CD4-positive, alpha-beta T cell treated with Interferon gamma for 1 hour (primary cell): ENCODE measurements around the gene EXOC2.
"Not testable (repeated sequence)": the region's sequence is repeated elsewhere in the genome, so short reads cannot be mapped to it uniquely, and the experiment has no call there.

Experiments used
- DNase-seq: peaks from one replicate; pipeline ENCODE4 v3.0.0-alpha.2; 2020

Gene EXOC2

GRCh38 chr6:582370-582769 is 110.6 kb downstream of the EXOC2 start:
- DNase-seq = no peak

DNA sequence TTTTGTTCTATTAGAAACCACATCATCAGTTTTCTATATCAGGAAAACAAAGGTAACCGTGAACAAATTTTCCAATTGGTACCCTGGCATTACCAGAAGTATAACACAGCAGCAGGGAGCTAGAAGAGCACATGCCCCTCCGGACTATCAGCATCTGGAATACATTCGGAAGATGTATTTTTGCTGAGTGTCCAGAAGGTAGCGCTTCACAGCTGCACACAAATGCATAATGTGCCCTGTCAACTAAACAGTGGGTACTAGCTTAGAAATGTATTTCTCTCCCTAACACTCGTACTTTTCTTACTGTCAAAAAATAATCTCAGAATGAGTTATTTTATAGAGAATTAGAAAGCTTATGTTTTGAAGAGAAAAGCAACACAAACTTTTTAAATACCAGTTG is 113.6 kb downstream of the EXOC2 start:
- DNase-seq = no peak

GRCh38 chr6:572596-573265 is 120.2 kb downstream of the EXOC2 start:
- DNase-seq = no peak

DNA sequence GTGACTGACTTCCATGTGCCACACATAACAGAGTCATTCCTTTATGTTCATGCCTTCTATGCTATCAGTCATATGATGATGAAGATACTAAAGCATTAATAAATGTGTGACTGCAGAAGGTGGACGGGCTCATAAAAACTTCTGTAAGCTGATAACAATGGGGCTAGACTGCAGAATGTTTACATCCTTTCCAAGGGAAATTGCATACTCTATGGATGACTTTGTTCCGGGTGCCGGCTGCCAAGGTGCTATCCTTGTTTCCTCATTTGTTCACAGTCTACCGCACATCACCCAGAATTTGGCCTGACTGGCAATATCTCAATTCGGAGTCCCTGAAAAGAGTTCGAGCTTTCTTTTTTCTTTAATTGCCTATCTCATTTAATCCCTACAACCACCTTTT is 121.0 kb downstream of the EXOC2 start:
- DNase-seq = no peak

DNA sequence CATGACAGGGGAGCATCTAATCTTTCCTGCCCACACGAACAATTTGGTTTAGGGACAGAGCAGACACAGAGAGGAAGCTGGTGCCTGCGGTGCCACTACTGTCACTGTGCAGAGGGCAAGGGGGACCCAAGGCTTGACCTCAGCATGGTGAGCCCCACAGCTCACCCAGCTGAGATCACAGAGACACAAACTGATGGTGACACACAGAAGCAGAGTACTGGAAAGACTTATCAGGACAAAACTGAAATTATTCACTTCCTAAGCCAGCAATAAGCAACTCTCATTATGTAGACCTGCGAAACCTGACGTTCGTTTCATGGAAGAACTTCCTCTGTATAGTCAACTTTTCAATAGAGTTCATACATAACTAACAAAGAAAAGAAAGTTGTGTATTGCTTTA is 122.1 kb downstream of the EXOC2 start:
- DNase-seq = no peak

DNA sequence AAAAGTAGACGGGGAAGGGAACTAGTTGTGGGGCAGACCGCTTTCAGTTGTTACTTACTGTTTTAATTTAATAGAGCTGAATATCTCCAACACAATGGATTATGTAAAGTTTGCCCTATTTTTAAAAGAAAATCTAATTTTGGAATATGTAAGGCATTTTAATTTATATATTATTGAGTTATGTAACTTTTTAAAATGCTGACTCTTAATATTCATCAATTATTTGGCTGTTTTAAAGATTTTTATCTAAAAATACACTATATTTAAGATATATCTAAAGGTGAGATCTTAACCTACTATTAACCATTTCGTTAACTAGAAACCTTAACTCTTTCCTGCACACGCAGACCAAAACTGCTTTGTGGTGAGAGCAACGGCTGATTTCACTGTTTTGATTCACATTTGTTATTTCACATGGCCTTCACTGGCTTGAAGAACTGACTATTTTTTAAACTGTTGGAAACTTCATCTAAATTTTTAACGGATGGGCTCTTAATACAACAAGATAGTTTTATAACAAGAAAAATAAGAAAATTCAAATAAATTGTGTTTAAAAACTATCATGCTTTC is 123.9 kb downstream of the EXOC2 start:
- DNase-seq = no peak

GRCh38 chr6:568085-568484 is 124.9 kb downstream of the EXOC2 start:
- no peak for DNase-seq

DNA sequence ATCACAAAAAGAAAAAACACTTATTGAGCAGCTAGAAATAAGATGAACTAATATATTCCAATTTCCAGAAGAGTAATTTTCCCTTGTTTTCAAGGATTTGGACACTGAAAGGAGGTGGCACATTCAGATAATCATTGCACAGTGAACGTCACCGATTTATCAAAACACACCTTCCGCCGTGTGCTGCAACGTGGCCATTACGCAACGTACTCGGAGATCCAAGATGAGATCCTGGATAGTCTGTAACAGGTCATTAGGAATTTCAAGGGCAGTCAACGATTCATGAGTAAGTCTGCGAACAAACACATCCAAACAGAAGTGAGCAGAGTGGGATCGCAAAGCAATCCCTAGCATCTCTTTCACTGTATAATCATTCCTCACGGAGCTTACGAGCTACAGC is 129.1 kb downstream of the EXOC2 start:
- DNase-seq = no peak

GRCh38 chr6:562052-562676 is 130.8 kb downstream of the EXOC2 start:
- DNase-seq = no peak

- DNase-seq = not testable (repeated sequence)
These were observed 131.6 kb downstream of the EXOC2 start for GRCh38 chr6:561335-561734.

- no peak for DNase-seq
These were observed 134.0 kb downstream of the EXOC2 start for GRCh38 chr6:558959-559358.

GRCh38 chr6:558089-558488 is 134.8 kb downstream of the EXOC2 start:
- DNase-seq = no peak

DNA sequence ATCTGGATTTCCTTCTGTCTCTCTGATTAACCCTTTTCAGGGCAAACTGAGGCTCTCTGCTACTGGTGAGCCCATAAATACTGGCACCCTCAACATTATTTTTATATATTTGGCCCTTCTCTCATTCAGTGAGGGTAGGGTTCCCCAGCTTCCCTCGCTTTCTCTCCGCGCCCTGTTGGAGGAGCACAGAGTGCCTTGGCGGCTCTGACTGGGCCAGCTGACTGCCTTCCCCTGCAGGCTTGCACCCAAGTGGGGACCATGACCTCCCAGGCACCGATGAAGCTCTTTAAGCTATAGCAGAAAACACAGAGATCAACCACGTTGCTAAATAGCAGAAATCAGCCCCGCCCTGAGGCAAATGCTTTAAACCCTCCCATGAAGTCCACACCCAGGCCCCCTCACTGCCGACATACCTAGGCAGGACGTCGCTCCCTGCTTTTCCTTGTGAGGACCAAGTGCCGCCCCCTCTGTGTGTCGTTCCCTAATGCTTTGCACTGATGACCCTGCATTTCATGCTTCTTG is 141.0 kb downstream of the EXOC2 start:
- no peak for DNase-seq

DNA sequence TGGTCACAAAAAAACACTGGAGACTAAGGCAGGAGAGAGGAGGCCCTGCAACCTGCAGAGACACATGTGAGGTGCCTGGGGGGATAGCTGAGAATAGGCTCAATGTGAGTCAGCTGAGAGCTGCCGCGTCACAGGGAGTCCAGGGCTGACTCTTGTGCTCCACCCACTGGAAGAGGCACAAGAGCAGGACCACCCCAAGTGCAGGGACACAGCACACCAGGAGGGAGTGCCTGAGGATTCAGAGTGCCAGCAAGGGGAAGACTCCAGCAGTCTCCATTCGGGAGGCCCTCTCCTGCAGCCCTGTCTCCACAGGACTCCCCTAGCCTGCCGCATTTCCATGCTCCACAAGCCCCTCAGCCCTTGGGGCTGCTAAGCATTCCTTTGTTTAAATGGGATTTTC is 141.5 kb downstream of the EXOC2 start:
- peak; percentile 4 for DNase-seq

- no peak for DNase-seq
These were observed 143.0 kb downstream of the EXOC2 start for GRCh38 chr6:549906-550305.

GRCh38 chr6:548517-548916 is 144.4 kb downstream of the EXOC2 start:
- no peak for DNase-seq

- no peak for DNase-seq
These were observed 144.8 kb downstream of the EXOC2 start for GRCh38 chr6:548091-548490.

DNA sequence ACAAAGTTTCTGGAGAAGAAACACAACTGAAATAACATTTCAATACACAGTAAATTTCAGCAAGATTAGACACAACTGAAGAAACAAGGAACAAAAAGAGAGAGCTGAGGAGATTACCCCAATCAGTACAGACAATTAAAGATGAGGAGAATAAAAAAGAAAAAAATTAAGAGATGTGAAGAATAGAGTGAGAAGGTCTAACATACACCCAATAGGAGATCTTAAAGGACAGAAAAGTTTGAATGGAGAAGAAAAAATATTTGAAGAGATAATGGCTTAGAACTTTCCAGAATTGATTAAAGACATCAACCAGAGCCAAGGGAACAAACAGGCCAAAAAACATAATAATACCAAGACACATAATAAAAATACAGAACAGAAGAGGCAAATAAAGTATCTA is 152.4 kb downstream of the EXOC2 start:
- DNase-seq = no peak

DNA sequence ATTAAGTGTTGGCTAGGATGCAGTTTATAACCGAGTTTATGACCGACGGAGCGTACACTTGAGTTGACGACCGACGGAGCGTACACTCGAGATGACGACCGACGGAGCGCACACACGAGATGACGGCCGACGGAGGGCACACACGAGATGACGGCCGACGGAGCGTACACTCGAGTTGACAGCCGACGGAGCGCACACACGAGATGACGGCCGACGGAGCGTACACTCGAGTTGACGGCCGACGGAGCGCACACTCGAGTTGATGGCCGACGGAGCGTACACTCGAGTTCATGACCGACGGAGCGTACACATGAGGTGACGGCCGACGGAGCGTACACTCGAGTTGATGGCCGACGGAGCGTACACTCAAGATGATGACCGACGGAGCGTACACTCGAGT is 155.8 kb downstream of the EXOC2 start:
- DNase-seq = no peak

GRCh38 chr6:530425-530824 is 162.5 kb downstream of the EXOC2 start:
- DNase-seq = no peak

DNA sequence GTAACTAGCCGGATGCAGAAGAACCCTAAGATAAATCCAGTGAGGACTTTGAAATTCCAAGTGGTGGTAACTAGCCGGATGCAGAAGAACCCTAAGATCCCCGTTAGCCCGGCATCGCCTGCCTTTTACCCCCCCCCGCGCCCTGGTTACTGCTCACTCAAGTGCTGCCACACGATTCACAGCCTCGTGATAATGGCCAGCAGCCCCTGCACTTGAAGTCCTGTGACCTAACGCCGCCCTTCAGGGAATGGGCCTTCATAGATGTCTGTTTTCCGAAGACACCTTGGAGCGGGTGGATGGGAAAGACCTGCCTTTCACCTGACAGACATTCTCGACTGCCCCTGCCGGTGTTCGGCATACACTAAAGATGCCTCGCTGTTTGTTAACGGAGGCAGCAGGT is 163.9 kb downstream of the EXOC2 start:
- DNase-seq = no peak

DNA sequence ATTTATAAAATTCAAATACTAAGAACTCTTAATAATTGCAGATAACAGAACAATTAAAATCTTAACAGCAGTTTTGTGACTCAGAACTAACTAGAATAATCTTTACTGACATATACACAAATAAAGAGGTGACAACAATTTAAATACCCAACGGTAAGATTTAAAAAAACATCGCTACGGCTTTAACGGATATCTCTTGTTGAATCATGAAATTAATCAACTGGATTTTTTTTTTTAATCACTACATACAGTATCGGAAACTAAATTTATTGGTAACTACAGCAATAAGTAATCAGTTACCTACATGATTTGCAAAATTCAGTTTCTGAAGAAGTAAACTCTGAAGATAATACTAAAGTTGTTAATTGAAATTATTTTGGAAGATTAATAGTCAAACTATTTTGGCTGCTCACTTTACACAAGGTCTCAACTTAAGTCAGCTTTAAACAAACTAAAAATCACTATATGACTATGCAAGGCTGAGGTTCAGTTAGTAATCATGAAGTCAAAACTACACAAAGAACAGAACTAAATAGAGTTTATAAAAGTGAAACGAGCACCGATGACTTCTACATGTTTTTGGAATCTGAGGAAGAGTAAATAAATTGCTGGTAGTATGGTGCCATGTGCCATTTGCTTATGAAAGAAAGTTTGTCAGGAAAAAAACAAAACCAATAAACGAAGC is 164.8 kb downstream of the EXOC2 start:
- DNase-seq = no peak

DNA sequence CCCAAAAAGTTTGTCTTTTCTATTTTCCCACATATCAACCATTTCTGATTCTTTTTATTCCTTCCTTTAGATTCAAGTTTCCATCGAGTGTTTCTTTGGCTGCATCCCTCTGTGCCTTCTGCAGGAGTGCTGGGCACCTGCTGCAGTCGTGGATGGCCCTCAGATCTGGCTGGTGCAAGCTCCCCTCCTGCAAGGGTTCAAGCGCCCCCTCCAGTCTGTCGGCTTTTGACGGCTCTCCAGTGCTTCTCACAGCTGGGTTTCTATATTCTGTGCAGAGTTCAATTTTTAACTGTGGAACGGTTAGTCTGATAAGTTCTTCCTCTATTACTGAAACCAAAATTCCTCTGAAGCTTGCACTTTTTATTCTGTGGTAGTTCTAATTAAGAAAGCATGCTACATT is 168.1 kb downstream of the EXOC2 start:
- peak; percentile 8 for DNase-seq

DNA sequence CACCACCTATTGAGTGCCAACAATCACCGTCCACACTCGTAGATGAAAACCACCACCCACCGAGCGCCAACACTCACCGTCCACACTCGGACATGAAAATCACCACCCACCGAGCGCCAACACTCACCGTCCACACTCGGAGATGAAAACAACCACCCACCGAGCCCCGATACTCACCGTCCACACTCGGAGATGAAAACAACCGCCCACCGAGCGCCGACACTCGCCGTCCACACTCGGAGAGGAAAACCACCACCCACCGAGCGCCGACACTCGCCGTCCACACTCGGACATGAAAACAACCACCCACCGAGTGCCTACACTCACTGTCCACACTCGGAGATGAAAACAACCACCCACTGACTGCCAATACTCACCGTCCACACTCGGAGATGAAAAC is 172.1 kb downstream of the EXOC2 start:
- no peak for DNase-seq
